Osteoblast (primary cell): ENCODE data around the gene TAF3. TPM values are rescaled to one million over a fixed set of nuclear protein-coding genes. Genes with fewer than 3 reads are reported as not detected.

ENCODE experiments used
- DNase-seq: peaks from one replicate; pipeline ENCODE4 v3.0.0; 2011; ENCODE audit warnings: low spot score, mixed read lengths; ENCODE audit not compliant: insufficient read length; ENCODE audit errors: missing footprints
- H2AFZ ChIP-seq: 2 replicates; pipeline ENCODE4 v1.6.0; 2011; ENCODE audit warnings: mild to moderate bottlenecking, low read length
- H3K27ac ChIP-seq: 2 replicates; pipeline ENCODE4 v1.5.1; 2011; ENCODE audit warnings: mild to moderate bottlenecking, low read depth, low read length, moderate library complexity
- H3K27me3 ChIP-seq: 2 replicates; pipeline ENCODE4 v1.6.0; 2012; ENCODE audit warnings: mild to moderate bottlenecking, control low read depth, inconsistent platforms, low read length, moderate library complexity; ENCODE audit not compliant: insufficient read depth
- H3K36me3 ChIP-seq: 2 replicates; pipeline ENCODE4 v1.5.1; 2011; ENCODE audit warnings: mild to moderate bottlenecking, low read length, control low read depth, moderate library complexity; ENCODE audit not compliant: insufficient read depth
- H3K4me1 ChIP-seq: 2 replicates; pipeline ENCODE4 v1.5.1; 2011; ENCODE audit warnings: mild to moderate bottlenecking, low read length, control low read depth, moderate library complexity; ENCODE audit not compliant: insufficient read depth
- H3K4me2 ChIP-seq: 2 replicates; pipeline ENCODE4 v1.6.0; 2011; ENCODE audit warnings: mild to moderate bottlenecking, low read length; ENCODE audit not compliant: insufficient read depth
- H3K4me3 ChIP-seq: fragments of 200-600 bp; sonication (generic); 3 replicates; pipeline ENCODE4 v1.5.1; 2012; ENCODE audit warnings: mild to moderate bottlenecking, low read length, inconsistent platforms; ENCODE audit not compliant: insufficient read depth
- H3K79me2 ChIP-seq: 2 replicates; pipeline ENCODE4 v1.6.0; 2012; ENCODE audit warnings: mild to moderate bottlenecking, low read length, control low read depth, inconsistent platforms; ENCODE audit not compliant: insufficient read depth
- H3K9me3 ChIP-seq: 2 replicates; pipeline ENCODE4 v1.5.1; 2011; ENCODE audit warnings: low read depth, low read length, control low read depth
- H4K20me1 ChIP-seq: 2 replicates; pipeline ENCODE4 v1.6.0; 2012; ENCODE audit warnings: mild to moderate bottlenecking, low read length, control low read depth; ENCODE audit not compliant: insufficient read depth
- CTCF ChIP-seq: IDR thresholded peaks from 2 replicates; pipeline ENCODE4 v1.5.1; 2011; ENCODE audit warnings: mild to moderate bottlenecking, low read depth, low read length, moderate library complexity; ENCODE audit errors: extremely low read depth
- total RNA-seq: library from RNA; depleted of rRNA; stranded (reverse); fragments of >200 nt; gene quantifications from 2 replicates; pipeline ENCODE4 v1.2.3, GENCODE V29; 2012

Gene TAF3
- total RNA-seq, 1 donor = 2.2 TPM

GRCh38 chr10:8043569-8044306 lies 225.4 kb downstream of the TAF3 start:
- peaks cover 99% of the 10 kb centered on the region for H3K27me3 ChIP-seq
- no peak overlapping the region for H3K4me3 ChIP-seq
- no peak overlapping the region for H3K4me2 ChIP-seq
- DNase-seq = peak; percentile 68
- no peaks in the 10 kb centered on the region for H4K20me1 ChIP-seq
- no peaks in the 10 kb centered on the region for H3K79me2 ChIP-seq
- H3K4me1 ChIP-seq = no peaks in the 10 kb centered on the region
- H2AFZ ChIP-seq = no peak overlapping the region
- H3K36me3 ChIP-seq = no peaks in the 10 kb centered on the region
- H3K9me3 ChIP-seq = no peaks in the 10 kb centered on the region
- TF ChIP-seq CTCF = no peak
- H3K27ac ChIP-seq = no peak overlapping the region

GRCh38 chr10:8044331-8044907 lies 226.1 kb downstream of the TAF3 start:
- Histone ChIP-seq H3K4me1 (no peaks in the 10 kb centered on the region), H3K36me3 (no peaks in the 10 kb centered on the region), H4K20me1 (no peaks in the 10 kb centered on the region), H3K27me3 (peaks cover 97% of the 10 kb centered on the region), H3K4me2 (no peak overlapping the region), H3K4me3 (no peak overlapping the region), H2AFZ (no peak overlapping the region), H3K27ac (no peak overlapping the region), H3K9me3 (no peaks in the 10 kb centered on the region), H3K79me2 (no peaks in the 10 kb centered on the region)
- peak; percentile 66 for DNase-seq
- no peak for TF ChIP-seq CTCF

GRCh38 chr10:8044908-8045725 lies 226.8 kb downstream of the TAF3 start:
- no peak for TF ChIP-seq CTCF
- Histone ChIP-seq H3K36me3 (no peaks in the 10 kb centered on the region), H2AFZ (peak overlapping the region; percentile 35), H3K79me2 (no peaks in the 10 kb centered on the region), H3K9me3 (no peaks in the 10 kb centered on the region), H4K20me1 (no peaks in the 10 kb centered on the region), H3K27ac (no peak overlapping the region), H3K4me2 (peak overlapping the region; percentile 48), H3K27me3 (peaks cover 97% of the 10 kb centered on the region), H3K4me1 (no peaks in the 10 kb centered on the region), H3K4me3 (peak overlapping the region; percentile 37)
- peak; percentile 88 for DNase-seq
